Spleen (tissue), 7 donors: ENCODE results near the gene FAM43B.

Experiments
- POLR2A ChIP-seq, 3 donors: fragments of 450-650 bp; IDR thresholded peaks; one replicate each; pipeline ENCODE4 v1.5.1; 2017; ENCODE audit warnings: antibody characterized with exemption in 3 of 3, mild to moderate bottlenecking in 1 of 3
- TF ChIP-seq, protein P1 (sequence below), 11 experiments: fragments of 200-600 bp in 7 of 11; fragments of 450-650 bp in 4 of 11; sonication (generic) in 4 of 11; IDR thresholded peaks in 8 of 11; conservative IDR thresholded peaks in 3 of 11; 1 replicate in 7 of 11; 2 replicates in 4 of 11; pipeline versions ENCODE4 v1.4.0 to v1.8.0; 2016 to 2021; ENCODE audit warnings: antibody characterized with exemption in 11 of 11, inconsistent platforms in 4 of 11, mild to moderate bottlenecking in 1 of 11
- donor health status: DM: no; HTN: no; CAD: no; lungs with moderate emphysema.
- donor health status: DM: no; HTN: no; CAD: no.
- donor health status: DM: no; HTN: no; CAD: no.

DNA sequence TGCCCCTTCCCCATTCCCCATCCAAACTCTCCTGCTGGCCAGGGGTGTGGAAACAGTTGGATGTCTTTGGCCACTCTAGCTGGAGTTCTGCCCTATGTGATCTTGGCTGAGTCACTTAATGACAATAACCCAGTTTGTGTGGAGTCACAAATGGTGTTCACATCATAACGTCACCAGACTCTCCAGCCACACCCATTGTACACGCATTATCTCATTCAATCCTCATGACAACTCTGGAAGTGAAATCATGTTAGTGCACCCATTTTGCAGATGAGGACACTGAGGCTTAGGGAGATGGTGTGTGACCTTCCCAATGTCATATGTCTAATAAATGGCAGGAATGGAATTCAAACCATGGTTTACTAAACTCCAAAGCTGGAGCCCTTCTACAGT, 35.3 kb downstream of the FAM43B start:
- TF ChIP-seq, protein P1, sequence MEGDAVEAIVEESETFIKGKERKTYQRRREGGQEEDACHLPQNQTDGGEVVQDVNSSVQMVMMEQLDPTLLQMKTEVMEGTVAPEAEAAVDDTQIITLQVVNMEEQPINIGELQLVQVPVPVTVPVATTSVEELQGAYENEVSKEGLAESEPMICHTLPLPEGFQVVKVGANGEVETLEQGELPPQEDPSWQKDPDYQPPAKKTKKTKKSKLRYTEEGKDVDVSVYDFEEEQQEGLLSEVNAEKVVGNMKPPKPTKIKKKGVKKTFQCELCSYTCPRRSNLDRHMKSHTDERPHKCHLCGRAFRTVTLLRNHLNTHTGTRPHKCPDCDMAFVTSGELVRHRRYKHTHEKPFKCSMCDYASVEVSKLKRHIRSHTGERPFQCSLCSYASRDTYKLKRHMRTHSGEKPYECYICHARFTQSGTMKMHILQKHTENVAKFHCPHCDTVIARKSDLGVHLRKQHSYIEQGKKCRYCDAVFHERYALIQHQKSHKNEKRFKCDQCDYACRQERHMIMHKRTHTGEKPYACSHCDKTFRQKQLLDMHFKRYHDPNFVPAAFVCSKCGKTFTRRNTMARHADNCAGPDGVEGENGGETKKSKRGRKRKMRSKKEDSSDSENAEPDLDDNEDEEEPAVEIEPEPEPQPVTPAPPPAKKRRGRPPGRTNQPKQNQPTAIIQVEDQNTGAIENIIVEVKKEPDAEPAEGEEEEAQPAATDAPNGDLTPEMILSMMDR (IDR thresholded peaks at IDR 0.05 in 8 of 11, conservative IDR thresholded peaks at IDR 0.05 in 3 of 11), result no peak
- TF ChIP-seq POLR2A (IDR thresholded peaks at IDR 0.05), result no peak
